Measurements from ENCODE around the gene MRPS21. TPM values are rescaled to one million over a fixed set of nuclear protein-coding genes. Genes with fewer than 3 reads are reported as not detected.

Gene MRPS21
- total and polyA plus RNA-seq, 9 of the 15 experiments (the other 6 are each of a cell fraction or from before 2014, with no cell fraction given): 119 to 407 (median 149) TPM

GRCh38 chr1:150268705-150269403, 24.8 kb upstream of the MRPS21 start, which contains the start of gene APH1A (continued):
- TF ChIP-seq ELK3 (CRISPR knock-in tag; IDR thresholded peaks at IDR 0.05) (no peak), CTCFL (IDR thresholded peaks at IDR 0.05; ENCODE audit: borderline replicate concordance, insufficient read depth, low read depth, low read length, poor library complexity, severe bottlenecking) (no peak), PATZ1 (CRISPR knock-in tag; IDR thresholded peaks at IDR 0.05; ENCODE audit: borderline replicate concordance) (no peak), ZNF232 (CRISPR knock-in tag; IDR thresholded peaks at IDR 0.05) (no peak), DPF2 (IDR thresholded peaks at IDR 0.05) (peak; percentile 37), SREBF2 (CRISPR knock-in tag; IDR thresholded peaks at IDR 0.05) (no peak), ZNF280A (IDR thresholded peaks at IDR 0.05; ENCODE audit: low read depth, partially characterized antibody) (no peak), CUX1 (CRISPR knock-in tag; IDR thresholded peaks at IDR 0.05) (no peak), SMAD2 (IDR thresholded peaks at IDR 0.05; ENCODE audit: low read depth, low read length) (no peak), CEBPG (CRISPR knock-in tag; IDR thresholded peaks at IDR 0.05) (no peak), CEBPG (tag; conservative IDR thresholded peaks at IDR 0.05 in 1 of 2, IDR thresholded peaks at IDR 0.05 in 1 of 2) (no peak), NFIX (CRISPR knock-in tag; IDR thresholded peaks at IDR 0.05; ENCODE audit: low read depth) (no peak), FOSL1 (tag; conservative IDR thresholded peaks at IDR 0.05) (0 out of 2 replicates have a peak, but pooled peaks have one; percentile 19), ZNF780A (CRISPR knock-in tag; IDR thresholded peaks at IDR 0.05) (no peak), XRCC4 (IDR thresholded peaks at IDR 0.05; ENCODE audit: extremely low read depth, insufficient read depth, insufficient read length) (no peak)

Measured in K562 (cell line).